Activated T-cell treated with anti-CD3 and anti-CD28 coated beads, Interleukin-2, amount 50 U/mL, for 4 hours (primary cell): ENCODE measurements around the gene C17orf50. TPM values are rescaled to one million over a fixed set of nuclear protein-coding genes. Genes with fewer than 3 reads are reported as not detected.

Experiments used
- ATAC-seq, 2 donors: fragments of 200-7000 bp; cut with Tn5 transposase; one replicate each; pipeline ENCODE4 v1.10.0; 2021
- DNase-seq: peaks from one replicate; pipeline ENCODE4 v3.0.0-alpha.2; 2020
- H3K27me3 Mint-ChIP-seq: one replicate; pipeline ENCODE4 v1.8.0; 2021; ENCODE audit warnings: low read depth, mixed read lengths
- H3K36me3 Mint-ChIP-seq: one replicate; pipeline ENCODE4 v1.8.0; 2022; ENCODE audit warnings: mixed read lengths; ENCODE audit not compliant: insufficient read depth
- H3K4me1 Mint-ChIP-seq: one replicate; pipeline ENCODE4 v1.8.0; 2021; ENCODE audit warnings: low read depth, mixed read lengths
- H3K4me3 Mint-ChIP-seq: one replicate; pipeline ENCODE4 v1.8.0; 2021; ENCODE audit warnings: mild to moderate bottlenecking, moderate library complexity, mixed read lengths
- H3K9me3 Mint-ChIP-seq: one replicate; pipeline ENCODE4 v1.8.0; 2021; ENCODE audit warnings: mixed read lengths
- total RNA-seq, 3 donors: library from RNA; stranded (reverse); gene quantifications; one replicate each; pipeline ENCODE4 v1.2.1, GENCODE V29; 2021

C17orf50 gene
- total RNA-seq, 3 donors from 2014 or later: not detected

DNA sequence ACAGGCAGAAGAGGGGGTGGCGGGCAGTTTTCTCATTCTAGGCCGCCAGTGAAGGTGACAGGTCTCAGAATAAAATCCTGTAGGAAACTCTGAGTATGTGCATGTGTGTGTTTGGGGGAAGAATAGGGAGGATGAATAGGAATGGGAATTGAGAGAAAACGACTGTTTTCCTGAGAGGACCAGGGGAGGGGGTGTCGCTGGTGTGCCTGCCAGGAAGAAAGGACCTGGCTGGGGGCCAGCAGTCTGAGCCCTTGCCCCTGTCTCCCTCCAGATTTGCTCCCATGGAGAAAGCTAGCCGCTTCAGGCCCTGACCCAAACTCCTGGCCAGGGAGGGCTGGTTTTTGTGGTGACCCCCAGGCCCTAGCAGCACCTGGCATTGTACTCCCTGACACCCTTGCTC is 14.4 kb downstream of the C17orf50 start:
- H3K27me3 Mint-ChIP-seq: peaks cover 15% of the 10 kb centered on the region
- ATAC-seq: no peak

DNA sequence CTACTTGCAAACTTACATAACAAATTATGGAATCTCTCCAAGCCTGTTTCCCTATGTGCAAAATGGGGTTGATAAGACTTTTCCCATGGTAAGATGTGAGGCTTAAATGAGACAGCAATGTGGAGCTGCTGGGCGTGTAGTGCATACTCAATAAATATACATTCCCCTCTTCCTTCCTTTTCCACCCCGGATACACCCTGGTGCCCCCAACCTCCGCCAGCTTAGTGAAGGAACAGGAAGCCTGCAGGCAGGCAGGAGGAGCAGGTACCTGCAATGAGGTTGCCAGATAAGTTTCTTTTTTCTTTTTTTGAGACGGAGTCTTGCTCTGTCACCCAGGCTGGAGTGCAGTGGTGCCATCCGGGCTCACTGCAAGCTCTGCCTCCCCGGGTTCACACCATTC is 14.9 kb downstream of the C17orf50 start:
- no peak for ATAC-seq
- H3K9me3 Mint-ChIP-seq: no peaks in the 10 kb centered on the region

More for the DNA sequence above, 14.4 kb downstream of the C17orf50 start:
- Mint-ChIP-seq H3K4me1 (no peaks in the 10 kb centered on the region), H3K4me3 (no peak overlapping the region), H3K36me3 (no peaks in the 10 kb centered on the region), H3K9me3 (no peaks in the 10 kb centered on the region)
- DNase-seq: no peak

DNA sequence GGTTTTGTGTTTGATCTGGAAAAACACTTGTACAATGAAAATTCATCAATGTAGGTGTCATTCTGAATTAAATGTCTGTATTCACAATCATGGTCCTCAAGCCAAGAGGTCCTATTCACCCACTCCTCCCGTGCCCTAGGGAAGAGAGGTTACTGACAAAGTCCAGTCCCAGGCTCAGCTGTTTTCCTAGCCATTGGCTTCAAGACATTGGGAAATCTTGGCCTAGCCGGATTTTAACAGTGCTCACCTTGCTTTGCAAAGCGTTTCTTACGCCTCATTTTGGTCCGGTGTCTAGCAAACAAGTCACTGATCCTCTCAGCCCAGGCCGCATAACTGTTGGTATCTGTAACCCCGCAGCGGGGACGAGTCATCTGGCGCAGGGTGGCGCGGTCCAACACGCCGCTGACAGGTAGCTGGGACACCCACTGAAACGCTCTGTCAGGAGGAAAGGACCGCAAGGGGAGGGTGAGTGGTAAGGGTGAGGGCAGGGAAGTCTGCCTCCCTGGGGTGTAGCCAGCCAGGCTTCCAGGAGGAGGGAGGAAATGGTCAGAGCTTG is 18.0 kb downstream of the C17orf50 start:
- H3K4me1 Mint-ChIP-seq: no peaks in the 10 kb centered on the region
- DNase-seq: no peak
- peaks cover 15% of the 10 kb centered on the region for H3K27me3 Mint-ChIP-seq
- no peaks in the 10 kb centered on the region for H3K9me3 Mint-ChIP-seq
- no peak for ATAC-seq
- no peak overlapping the region for H3K4me3 Mint-ChIP-seq
- no peaks in the 10 kb centered on the region for H3K36me3 Mint-ChIP-seq

More for the DNA sequence above, 14.9 kb downstream of the C17orf50 start:
- Mint-ChIP-seq H3K27me3 (peaks cover 15% of the 10 kb centered on the region), H3K36me3 (no peaks in the 10 kb centered on the region), H3K4me1 (no peaks in the 10 kb centered on the region), H3K4me3 (no peak overlapping the region)
- no peak for DNase-seq

DNA sequence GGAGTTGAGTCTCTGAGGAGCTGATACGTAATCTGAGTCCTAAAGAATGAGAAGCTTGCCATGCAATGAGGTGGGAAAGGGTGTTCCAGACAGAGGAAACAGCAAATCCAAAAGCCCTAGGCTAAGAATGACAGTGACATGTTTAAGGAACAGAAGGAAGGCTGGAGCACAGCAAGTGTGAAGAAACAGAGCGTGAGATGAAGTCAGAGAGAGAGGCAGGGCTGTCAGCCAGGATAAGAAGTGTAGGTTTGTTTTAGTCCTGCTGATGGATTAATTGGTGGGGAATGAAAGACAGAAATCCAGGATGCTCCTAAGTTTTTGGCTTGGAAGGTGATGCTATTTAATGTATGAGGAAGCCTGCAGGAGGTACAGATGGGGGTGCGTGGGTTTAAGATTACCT is 20.3 kb downstream of the C17orf50 start:
- H3K4me3 Mint-ChIP-seq: no peak overlapping the region
- no peaks in the 10 kb centered on the region for H3K9me3 Mint-ChIP-seq
- ATAC-seq (no peak), DNase-seq (no peak)
- no peaks in the 10 kb centered on the region for H3K36me3 Mint-ChIP-seq
- no peaks in the 10 kb centered on the region for H3K4me1 Mint-ChIP-seq
- H3K27me3 Mint-ChIP-seq: peaks cover 9% of the 10 kb centered on the region

DNA sequence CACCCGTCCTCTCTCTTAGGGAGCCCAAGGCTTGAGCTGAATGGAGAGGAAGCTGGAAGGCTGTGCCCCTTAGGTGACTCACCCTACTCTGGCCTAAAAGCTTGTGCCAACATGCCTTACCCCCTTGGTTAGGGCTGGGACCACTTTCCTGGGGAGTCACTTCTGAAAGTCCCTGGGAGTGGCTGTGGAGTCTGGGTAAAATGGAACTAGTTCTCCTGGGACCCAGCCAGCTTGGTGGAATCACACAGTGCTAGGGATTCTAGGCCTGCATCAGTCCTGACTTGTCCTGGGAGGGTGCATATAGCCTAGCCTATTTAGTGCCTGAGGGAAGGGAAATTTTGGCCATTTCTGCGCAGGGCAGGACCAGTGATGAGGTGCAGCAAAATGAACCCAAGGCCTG is 24.2 kb downstream of the C17orf50 start:
- Mint-ChIP-seq H3K9me3 (no peaks in the 10 kb centered on the region), H3K4me3 (no peak overlapping the region), H3K4me1 (peaks cover 13% of the 10 kb centered on the region), H3K36me3 (no peaks in the 10 kb centered on the region), H3K27me3 (peaks cover 3% of the 10 kb centered on the region)
- DNase-seq: no peak
- ATAC-seq: no peak

DNA sequence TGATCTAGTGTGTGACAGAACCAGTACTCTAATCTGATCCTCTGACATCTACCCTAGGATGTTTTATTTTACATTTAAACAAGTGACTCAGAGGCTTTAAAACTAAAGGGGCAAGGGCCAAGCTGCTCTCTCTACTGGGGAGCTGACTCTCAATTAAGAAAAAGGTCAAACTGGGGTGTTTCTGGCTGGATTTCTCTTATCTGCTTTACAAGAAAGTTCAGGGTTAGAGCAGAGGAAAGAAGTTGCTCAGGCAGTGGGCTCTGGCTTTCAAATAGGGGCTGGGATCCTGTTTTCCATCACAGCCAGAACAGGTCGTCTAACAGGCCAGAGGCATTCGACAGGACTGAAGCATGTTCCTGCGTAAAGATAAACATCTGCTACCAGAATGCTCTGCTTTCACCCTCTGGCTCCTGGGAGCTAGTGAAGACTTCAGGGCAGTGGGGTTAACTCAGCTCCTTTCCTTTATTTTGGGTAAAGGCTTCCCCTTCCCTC is 26.3 kb downstream of the C17orf50 start:
- H3K4me1 Mint-ChIP-seq: peaks cover 13% of the 10 kb centered on the region
- ATAC-seq (no peak), DNase-seq (no peak)
- H3K4me3 Mint-ChIP-seq: no peak overlapping the region
- H3K36me3 Mint-ChIP-seq: no peaks in the 10 kb centered on the region
- H3K27me3 Mint-ChIP-seq: peaks cover 4% of the 10 kb centered on the region
- H3K9me3 Mint-ChIP-seq: no peaks in the 10 kb centered on the region

DNA sequence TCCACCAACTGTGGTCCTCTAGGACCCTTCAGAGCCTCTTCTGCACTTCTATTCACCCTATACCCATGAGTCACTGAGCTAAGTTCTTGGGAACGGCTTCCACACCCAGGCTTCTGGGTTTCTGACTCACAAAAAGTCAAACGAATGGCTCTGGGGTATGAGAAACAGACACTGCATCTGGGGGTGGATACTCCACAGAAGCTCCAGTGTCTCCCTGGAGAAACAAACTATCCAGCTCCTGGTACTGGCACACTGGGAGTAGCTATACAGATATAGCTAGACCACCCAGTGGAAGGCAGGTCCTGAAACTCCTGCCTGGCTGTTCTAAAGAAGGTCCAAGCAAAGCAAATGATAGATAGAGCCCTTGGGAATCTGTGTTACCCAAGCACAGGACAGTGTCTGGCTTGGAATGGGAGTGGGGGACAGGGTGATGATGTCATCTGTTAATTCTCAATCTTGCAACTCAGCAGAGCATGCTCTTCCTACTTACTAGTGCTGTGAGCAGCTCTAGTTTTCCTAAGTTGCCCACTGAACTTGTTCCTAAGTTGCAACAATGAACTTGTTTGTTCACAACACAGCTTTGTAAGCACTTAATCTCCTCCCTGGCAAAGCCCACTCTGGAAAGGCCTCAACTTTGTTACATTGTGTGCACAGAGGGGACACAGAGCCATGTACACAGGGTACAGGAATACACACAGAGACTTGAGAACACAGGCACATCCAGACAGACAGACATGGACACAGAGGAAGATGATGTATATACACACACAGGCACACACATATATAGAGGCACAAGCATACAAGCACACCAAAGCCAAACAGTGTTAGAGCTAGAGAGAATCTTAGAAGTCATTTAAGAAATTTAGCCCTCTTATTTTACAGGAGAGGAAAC is 28.0 kb downstream of the C17orf50 start:
- ATAC-seq: peak; percentile 72
- DNase-seq: no peak
- peaks cover 12% of the 10 kb centered on the region for H3K27me3 Mint-ChIP-seq

DNA sequence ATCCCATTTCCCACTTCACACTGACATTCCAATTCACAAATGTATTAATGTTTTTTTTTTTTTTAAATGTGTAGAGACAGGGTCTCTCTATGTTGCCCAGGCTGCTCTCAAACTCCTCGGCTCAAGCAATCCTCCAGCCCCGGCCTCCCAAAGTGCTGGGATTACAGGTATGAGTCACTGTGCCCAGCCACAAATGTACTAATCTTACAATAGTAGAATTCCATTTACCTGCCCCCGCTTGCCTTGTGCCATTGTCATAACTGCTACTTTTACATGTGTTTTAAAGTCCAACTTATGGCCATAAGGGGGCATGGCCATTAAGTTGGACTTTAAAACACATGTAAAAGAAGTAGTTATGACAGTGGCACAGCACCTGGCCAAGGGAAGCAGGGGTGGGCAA is 30.2 kb downstream of the C17orf50 start:
- DNase-seq: no peak
- H3K4me1 Mint-ChIP-seq: peaks cover 24% of the 10 kb centered on the region
- H3K36me3 Mint-ChIP-seq: no peaks in the 10 kb centered on the region
- no peak overlapping the region for H3K4me3 Mint-ChIP-seq
- peaks cover 26% of the 10 kb centered on the region for H3K27me3 Mint-ChIP-seq
- ATAC-seq: no peak
- H3K9me3 Mint-ChIP-seq: no peaks in the 10 kb centered on the region

More for the DNA sequence above, 28.0 kb downstream of the C17orf50 start:
- H3K4me1 Mint-ChIP-seq: peaks cover 15% of the 10 kb centered on the region
- no peaks in the 10 kb centered on the region for H3K36me3 Mint-ChIP-seq
- no peak overlapping the region for H3K4me3 Mint-ChIP-seq
- no peaks in the 10 kb centered on the region for H3K9me3 Mint-ChIP-seq

DNA sequence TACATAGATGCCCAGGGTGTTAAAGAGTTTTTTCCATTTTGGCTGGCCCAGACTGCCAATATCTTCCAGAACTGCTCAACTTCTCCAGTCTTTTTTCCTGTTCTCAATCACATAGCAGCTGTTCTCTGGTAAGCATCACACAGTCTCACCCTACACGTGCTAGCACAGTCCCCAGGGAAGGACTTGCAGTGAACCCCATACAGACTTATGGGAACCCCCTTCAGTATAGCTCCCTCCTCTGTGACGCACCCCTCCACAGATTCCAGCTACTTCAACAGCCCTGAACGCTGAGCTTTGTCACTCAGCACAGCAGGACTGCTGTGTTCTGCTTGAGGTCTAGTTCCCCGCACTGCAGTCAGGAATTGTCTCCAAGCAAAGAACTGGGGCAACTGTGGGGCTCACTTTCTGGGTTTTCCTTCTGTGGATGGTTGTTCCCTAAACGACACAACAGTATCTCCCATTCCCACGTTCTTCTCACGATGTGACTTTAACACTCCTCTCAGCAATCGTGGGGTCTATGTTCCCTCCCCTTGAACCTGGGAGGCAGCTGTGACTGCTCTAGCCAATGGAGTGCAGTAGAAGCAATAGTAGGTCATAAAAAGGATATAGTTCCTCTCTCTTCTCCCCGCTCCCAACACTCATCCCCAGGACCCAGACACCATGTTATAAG is 31.1 kb downstream of the C17orf50 start:
- Mint-ChIP-seq H3K27me3 (peaks cover 32% of the 10 kb centered on the region), H3K4me1 (peaks cover 28% of the 10 kb centered on the region), H3K36me3 (no peaks in the 10 kb centered on the region), H3K4me3 (no peak overlapping the region), H3K9me3 (no peaks in the 10 kb centered on the region)
- ATAC-seq (no peak), DNase-seq (no peak)

DNA sequence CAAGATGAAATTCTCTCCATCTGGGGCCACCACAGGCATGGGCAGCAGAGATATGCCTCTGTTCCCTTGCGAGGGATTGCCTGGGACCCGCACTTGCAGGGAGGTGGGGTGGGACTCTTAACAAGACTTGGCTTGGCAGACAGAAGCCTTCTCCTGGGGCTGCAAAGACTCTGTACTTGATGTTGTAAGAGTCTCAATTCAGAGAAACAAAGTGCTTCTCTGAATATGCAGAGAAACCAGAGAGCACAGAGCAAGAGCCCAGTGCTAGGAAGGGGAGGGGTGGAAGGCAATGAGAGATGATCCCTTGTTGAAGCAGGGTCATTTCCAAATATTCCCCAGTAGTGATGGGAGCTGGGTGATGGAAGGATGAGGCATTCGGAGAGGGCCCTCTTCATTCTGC is 32.6 kb downstream of the C17orf50 start:
- ATAC-seq: no peak

DNA sequence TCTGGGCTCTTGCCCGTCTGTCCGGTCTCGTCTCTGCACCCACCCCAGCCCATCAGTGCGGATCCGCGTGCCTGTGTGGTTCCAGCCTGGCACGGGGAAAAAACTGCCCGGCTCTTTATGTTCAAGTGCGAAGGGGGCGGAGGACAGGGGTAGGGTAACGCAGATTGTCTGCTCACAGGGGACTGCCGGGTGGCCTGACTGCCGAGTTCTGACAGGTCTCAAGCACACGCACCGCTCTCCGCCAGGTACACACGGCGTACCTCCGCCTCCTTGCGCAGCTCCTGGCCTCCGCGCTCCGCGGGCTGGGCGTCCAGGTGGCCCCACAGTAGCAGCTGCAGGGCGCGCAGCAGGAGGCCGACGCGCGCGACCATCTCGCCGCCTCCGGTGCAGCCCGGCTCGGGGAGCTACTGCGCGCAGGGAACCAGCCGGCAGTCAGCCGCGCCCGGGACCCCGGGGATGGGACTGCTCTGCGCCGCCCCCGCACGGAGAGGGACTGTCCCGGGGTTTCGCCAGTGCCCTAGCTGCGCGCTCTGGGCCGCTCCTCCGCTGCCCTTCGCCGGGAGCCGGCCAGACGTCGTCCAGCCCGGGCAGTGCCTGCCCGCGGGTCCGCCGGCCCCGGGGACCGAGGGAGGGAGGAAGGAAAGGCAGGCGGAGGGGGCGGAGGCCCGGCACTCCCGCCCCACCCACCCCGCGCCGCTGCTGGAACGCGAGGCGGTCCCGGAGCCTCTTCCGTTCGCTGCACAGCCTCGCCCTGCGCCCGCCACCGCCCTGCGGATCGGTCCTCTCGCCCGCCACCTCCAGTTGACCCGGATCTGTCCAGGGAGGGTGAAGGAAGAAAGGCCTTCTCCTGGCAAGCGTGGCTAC is 34.6 kb downstream of the C17orf50 start, which contains the start of gene MMP28:
Gene MMP28 (minus strand): TSS at position 635 of the 864 bp plus-strand sequence. CDS start 264 bp downstream, at position 371.
- Mint-ChIP-seq H3K27me3 (peaks cover 40% of the 10 kb centered on the region), H3K36me3 (no peaks in the 10 kb centered on the region), H3K4me1 (peaks cover 14% of the 10 kb centered on the region), H3K4me3 (peak within 1 kb of the TSS; percentile 70), H3K9me3 (no peaks in the 10 kb centered on the region)
- ATAC-seq: peak; percentile 86 to 89
- DNase-seq: peak; percentile 25

More for the DNA sequence above, 32.6 kb downstream of the C17orf50 start:
- Mint-ChIP-seq H3K27me3 (peaks cover 35% of the 10 kb centered on the region), H3K4me3 (no peak overlapping the region), H3K36me3 (no peaks in the 10 kb centered on the region), H3K4me1 (peaks cover 26% of the 10 kb centered on the region), H3K9me3 (no peaks in the 10 kb centered on the region)
- no peak for DNase-seq

DNA sequence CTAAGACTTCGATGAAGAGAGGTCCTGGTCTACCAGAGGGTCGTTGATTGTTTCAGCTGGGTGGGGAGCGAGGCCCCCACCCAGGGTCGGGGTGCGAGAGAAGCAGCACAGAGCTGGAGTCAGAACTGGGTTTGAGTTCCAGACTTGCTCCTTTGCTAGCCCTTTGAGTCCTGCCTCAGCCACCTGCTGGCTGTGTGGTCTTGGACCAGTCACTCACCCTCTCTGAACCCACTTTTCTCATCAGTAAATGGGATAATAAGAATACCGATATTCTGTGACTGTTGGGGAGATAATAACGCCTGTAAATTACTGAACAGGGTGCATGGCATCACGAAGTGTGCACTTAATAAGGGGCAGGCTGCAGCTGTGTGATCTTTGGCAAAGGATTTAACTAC is 35.2 kb downstream of the C17orf50 start:
- DNase-seq (no peak), ATAC-seq (peak in 1 of 2 donors; percentile 1)
- Mint-ChIP-seq H3K36me3 (no peaks in the 10 kb centered on the region), H3K4me3 (peak overlapping the region; percentile 70), H3K9me3 (no peaks in the 10 kb centered on the region), H3K27me3 (peaks cover 40% of the 10 kb centered on the region), H3K4me1 (peaks cover 16% of the 10 kb centered on the region)

DNA sequence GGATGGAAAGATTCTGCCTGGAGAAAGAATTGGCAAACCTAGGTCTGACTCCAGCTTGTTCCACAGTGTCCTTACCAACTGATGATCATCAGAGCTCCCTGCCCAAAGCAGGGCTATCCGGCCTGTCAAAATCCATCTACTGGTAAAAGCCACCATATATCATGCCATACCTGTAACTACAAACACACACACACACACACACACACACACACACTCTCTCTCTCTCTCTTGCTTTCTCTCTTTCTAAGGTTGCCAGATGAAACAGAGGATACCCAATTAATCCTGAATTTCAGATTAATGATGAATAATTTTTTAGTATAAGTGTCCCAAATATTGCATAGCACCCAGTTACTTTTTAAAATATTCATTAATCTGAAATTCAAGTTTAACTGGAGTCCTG is 36.3 kb downstream of the C17orf50 start:
- Mint-ChIP-seq H3K9me3 (no peaks in the 10 kb centered on the region), H3K36me3 (no peaks in the 10 kb centered on the region), H3K27me3 (peaks cover 40% of the 10 kb centered on the region), H3K4me3 (no peak overlapping the region), H3K4me1 (peaks cover 25% of the 10 kb centered on the region)
- DNase-seq (no peak), ATAC-seq (no peak)

DNA sequence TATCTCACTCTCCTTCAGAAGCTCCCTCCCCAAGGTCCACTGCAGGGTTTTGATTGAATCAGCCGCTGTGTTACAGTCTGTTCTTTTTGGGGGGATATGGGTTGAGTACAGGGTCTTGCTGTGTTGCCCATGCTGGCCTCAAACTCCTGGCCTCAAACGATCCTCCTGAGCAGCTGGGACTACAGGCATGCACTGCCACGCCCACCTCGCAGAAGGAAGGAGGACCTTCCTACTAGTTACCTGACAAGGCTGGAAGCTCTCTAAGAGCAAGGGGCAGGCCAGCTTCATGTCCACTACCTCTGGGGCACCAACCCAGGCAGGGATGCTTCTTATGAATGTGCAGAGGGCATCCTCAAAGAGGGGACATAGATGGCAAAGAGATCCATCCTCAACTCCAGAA is 36.7 kb downstream of the C17orf50 start:
- H3K27me3 Mint-ChIP-seq: peaks cover 37% of the 10 kb centered on the region
- DNase-seq (no peak), ATAC-seq (no peak)
- H3K36me3 Mint-ChIP-seq: no peaks in the 10 kb centered on the region
- no peaks in the 10 kb centered on the region for H3K9me3 Mint-ChIP-seq
- H3K4me1 Mint-ChIP-seq: peaks cover 27% of the 10 kb centered on the region
- H3K4me3 Mint-ChIP-seq: peak overlapping the region; percentile 19
